NB4 (cell line): Measurements from ENCODE around the gene FOXP2.

Source experiments
- MAX ChIP-seq: IDR thresholded peaks from 2 replicates; pipeline ENCODE4 v1.6.1; 2011; ENCODE audit warnings: low read depth, low read length
- MYC ChIP-seq: IDR thresholded peaks from 2 replicates; pipeline ENCODE4 v1.6.1; 2011; ENCODE audit warnings: low read depth, low read length
- TF ChIP-seq, protein P1 (sequence below): IDR thresholded peaks from one replicate; pipeline ENCODE4 v1.5.1; 2012; ENCODE audit warnings: low read depth, low read length

DNA sequence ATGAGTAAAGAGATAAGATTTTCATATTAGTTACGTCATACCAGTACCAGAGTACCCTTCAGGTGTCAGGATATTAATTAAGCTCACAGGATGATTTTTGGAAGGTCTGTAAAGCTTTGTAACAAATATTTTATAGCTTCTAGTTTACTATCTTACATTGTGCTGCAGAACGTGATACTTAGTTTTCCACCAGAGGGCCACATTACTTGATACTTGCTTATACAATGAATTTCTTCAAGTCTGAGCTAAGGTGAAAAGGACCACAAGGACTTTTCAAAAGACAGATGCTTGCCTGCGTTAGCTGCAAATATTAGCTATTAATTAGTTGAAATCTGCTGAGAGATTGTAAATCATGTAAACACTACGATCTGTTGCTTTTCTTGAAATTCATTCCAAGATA is 12.2 kb downstream of the FOXP2 start:
- TF ChIP-seq MYC (no peak), MAX (no peak)
- TF ChIP-seq, protein P1, sequence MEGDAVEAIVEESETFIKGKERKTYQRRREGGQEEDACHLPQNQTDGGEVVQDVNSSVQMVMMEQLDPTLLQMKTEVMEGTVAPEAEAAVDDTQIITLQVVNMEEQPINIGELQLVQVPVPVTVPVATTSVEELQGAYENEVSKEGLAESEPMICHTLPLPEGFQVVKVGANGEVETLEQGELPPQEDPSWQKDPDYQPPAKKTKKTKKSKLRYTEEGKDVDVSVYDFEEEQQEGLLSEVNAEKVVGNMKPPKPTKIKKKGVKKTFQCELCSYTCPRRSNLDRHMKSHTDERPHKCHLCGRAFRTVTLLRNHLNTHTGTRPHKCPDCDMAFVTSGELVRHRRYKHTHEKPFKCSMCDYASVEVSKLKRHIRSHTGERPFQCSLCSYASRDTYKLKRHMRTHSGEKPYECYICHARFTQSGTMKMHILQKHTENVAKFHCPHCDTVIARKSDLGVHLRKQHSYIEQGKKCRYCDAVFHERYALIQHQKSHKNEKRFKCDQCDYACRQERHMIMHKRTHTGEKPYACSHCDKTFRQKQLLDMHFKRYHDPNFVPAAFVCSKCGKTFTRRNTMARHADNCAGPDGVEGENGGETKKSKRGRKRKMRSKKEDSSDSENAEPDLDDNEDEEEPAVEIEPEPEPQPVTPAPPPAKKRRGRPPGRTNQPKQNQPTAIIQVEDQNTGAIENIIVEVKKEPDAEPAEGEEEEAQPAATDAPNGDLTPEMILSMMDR, result no peak
